HG03139 (cell line): ENCODE measurements around the gene SPATA20.
A peak's percentile ranks its signal among the peaks of the same experiment; 100 is the strongest.

Source experiments
- ATAC-seq: cut with Tn5 transposase; IDR thresholded peaks from one replicate; pipeline ENCODE4 v1.9.1; 2021; ENCODE audit not compliant: unreplicated experiment

Gene SPATA20

DNA sequence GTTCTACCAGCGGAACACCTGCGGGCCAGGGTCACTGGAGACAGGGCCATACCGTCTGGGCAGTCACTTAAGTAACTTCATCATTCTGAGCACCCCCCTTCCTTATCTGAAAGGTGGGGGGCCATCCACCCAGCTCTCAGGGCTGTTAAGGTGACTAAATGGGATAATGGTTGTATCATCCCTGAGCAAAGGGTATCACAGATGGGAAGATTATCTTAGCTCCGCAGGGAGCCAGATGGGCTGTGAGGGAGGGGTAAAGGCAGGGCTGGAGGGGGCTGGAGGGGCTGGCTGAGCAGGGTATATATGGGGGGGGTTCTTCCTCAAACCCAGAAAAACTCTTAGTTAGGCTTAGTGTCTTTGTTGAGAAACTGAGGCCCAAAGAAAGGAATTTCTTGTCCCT, 10.7 kb downstream of the SPATA20 start:
- no peak for ATAC-seq

DNA sequence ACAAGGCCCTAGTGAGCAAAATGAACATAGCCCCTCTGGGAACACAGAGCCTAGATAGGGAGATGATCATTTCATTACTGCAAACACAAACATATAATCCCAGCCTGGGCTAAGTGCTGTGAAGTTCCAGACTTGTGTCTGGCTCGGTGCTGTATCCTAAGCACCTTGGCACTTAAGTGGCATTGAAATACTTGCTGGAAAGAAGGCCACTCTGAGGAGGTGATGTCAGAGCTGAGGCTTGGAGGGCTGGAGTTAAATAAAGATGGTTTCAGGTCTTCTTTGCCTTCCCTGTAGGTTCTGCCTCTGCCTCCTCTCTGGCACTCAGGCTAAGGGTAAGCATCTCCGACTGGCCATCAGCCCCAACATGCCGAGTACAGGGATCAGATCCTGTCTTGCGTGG, 11.1 kb downstream of the SPATA20 start:
- no peak for ATAC-seq

DNA sequence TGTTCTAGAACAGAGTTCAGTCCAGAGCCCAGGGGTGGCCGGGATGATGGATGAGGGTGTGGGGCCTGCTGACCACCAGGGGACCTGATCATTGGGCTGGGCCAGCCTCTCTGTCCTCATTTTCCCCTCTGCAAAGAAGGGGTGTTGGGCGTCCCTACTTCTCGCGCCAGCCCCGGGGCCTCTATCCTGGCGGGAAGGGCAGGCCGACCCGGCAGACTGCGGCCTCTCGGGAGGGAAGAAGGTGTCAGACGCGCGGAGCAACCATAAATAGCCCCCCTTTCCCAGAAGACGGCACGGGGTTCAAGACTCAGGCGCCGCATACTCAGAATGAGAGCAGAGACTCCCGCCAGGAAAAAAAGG, 11.6 kb downstream of the SPATA20 start:
- ATAC-seq = no peak

- no peak for ATAC-seq
Measured at GRCh38 chr17:50558941-50559614, 12.1 kb downstream of the SPATA20 start.

DNA sequence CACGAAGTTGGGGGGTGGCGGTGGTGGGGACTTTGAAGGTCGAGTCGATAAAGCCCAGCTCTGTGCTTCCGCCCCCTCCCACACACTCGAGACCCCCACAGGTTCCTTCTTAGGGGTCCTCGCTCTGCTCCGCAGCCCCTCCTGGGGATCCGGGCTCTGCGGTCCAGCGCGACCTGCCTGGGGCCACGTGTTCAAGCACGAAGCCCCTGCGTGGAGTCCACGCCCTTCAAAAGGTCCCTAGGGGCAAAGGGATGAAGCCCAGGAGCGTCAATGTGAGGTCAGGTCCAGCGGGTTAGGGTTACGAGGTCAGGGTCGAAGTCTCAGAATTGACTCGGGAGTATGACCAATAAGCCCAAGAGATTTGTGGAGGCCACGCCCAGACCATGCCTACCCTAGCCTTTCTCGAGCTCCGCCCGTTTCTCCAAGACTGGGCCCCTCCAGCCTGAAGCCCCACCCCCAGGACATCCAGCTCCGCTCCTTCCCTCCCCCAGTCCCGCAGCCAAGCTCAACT, 12.8 kb downstream of the SPATA20 start:
- no peak for ATAC-seq

GRCh38 chr17:50560185-50560824, 13.3 kb downstream of the SPATA20 start, which contains the start of gene CACNA1G:
Gene CACNA1G, plus strand, starts transcription at chr17:50560715. Its CDS starts 745 bp downstream, at chr17:50561460.
- peak; percentile 84 for ATAC-seq

- no peak for ATAC-seq
Measured at GRCh38 chr17:50560931-50561745, 14.2 kb downstream of the SPATA20 start.

GRCh38 chr17:50561746-50562141, 14.8 kb downstream of the SPATA20 start:
- no peak for ATAC-seq

DNA sequence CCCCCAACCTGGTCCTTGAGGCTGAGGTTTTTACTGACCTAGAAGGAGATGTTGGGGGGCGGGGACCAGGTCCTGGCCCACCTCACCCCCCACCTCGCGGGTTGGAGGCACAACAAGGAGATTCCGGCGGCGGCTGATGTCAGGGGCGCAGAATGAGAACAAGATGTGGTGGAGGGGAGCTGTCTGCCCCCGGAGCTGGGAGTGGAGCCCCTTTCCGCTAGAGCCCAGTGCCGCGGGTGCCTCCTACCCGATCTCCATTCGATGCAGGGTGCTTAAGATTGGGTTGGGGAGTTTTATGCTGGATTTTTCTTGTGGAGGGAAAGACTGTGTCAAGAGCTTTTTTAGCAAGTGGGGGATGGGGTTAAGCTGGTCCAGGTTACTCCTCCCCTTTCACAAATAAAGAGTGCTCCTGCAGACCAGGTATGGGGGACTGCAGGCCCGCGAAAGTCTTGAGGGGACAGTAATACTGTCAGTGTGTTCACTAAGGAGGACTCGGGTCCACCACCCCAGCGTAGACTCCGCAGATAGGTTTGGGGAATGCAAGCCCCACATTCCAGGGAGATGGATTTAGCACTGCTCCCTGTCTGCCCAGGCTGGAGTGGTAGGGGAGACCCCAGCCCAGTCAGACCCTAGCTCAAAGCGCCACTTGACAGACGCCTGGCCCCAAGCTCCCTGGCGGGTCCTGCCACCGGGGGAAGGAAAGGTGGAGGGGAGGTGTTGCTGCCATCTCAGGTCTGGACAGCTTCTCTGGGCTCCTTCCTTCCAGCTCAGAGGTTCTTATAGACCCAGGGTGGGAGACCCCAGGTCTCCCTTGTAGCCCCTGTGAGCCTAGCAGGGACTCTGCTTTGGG, 15.5 kb downstream of the SPATA20 start:
- ATAC-seq = no peak

DNA sequence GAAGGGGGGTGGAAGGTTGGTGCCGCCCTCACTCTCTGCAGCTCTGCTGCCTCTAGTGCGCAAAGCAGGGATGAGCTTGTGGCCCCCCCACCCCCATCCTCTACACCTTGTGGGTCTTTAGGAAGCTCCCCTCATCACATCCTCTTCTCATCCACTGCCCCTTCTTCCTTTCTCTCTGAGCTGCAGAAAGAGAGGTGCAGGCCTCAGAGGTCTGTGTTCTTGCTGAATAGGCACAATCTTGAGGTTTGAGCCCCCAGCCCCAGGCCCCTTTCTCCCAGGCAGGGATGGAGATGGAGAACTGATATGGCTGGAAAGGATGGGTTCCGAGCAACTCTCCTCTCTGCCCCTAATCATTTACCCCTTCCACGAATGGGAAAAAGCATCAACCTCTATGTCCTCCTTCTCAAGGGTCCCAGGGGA, 16.1 kb downstream of the SPATA20 start:
- no peak for ATAC-seq

GRCh38 chr17:50564916-50565315, 17.9 kb downstream of the SPATA20 start:
- no peak for ATAC-seq

GRCh38 chr17:50565402-50566350, 18.7 kb downstream of the SPATA20 start:
- no peak for ATAC-seq

- no peak for ATAC-seq
Measured at GRCh38 chr17:50566886-50567285, 19.9 kb downstream of the SPATA20 start.

DNA sequence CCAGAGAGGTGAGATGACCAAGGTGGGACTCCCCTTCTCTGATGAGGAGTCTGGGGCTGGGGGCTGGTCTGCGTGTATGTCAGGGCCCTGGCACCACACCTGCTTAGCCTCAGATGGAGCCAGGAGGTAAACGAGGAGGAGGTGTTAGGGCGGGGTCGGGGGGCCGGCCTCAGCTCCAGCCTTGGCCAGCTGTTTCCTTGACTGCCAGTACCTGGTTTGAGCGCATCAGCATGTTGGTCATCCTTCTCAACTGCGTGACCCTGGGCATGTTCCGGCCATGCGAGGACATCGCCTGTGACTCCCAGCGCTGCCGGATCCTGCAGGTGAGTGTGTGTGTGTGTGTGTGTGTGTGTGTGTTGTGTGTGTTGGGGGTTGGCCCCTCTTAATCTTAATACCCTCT, 21.7 kb downstream of the SPATA20 start:
- no peak for ATAC-seq

- ATAC-seq = no peak
Measured at GRCh38 chr17:50569592-50569991, 22.6 kb downstream of the SPATA20 start.

DNA sequence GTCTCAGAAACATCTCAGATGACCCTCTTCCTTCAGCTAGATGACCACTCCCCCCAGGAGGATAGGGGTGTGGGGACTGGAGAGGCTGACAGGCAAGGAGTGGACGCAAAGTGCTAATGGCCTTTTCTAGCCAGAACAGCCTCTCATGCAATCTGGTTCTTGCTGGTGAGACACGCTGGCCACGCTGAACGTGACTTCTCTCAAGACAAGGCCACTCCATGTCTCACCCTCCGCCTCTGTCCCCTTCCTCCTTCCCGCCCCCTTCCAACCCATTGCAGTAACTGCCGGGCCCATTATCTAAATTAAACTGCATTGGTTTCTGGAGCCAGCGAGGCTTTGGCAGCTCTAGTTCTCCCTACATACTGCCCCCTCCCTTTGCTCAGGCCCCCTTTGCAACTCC, 23.1 kb downstream of the SPATA20 start:
- no peak for ATAC-seq

DNA sequence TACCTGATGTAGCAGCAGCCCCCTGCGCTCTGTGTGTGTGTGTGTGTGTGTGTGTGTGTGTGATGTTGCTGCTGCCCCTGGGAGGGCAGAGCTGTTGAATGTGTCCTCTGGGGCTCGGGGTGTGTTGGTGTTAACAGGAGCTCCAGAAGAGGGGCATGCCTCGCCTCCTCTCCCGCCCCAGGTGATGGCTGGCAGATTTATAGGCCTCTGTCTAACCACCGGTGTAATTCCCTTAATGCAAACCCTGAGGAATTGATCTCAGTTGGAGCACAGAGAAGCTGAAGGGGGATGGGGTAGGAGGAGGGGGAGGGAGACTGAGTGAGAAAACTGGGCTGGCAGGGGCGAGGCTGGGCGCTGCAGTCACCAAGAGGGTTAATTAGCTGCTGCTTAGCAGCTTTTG, 23.6 kb downstream of the SPATA20 start:
- no peak for ATAC-seq

DNA sequence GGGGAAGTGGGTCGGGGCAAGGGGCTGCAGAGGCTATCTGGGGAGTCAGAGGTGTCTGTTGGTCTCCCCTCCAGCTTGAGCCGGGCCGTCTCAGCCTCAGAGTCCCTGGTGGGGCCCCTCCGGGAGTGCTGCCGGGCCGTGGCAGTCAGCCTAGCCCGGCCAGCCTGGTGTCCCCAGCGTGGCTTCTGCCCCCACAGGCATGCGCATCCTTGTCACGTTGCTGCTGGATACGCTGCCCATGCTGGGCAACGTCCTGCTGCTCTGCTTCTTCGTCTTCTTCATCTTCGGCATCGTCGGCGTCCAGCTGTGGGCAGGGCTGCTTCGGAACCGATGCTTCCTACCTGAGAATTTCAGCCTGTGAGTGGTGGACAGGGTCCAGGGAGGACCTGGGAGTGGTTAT, 24.7 kb downstream of the SPATA20 start:
- no peak for ATAC-seq

DNA sequence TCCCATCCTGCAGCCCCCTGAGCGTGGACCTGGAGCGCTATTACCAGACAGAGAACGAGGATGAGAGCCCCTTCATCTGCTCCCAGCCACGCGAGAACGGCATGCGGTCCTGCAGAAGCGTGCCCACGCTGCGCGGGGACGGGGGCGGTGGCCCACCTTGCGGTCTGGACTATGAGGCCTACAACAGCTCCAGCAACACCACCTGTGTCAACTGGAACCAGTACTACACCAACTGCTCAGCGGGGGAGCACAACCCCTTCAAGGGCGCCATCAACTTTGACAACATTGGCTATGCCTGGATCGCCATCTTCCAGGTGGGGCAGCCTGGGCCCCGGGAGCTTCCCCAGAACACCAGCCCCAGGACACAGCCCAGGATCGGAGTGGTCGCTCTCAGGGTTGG, 25.6 kb downstream of the SPATA20 start:
- no peak for ATAC-seq
